ENCODE measurements around the gene CD82. TPM values are rescaled to one million over a fixed set of nuclear protein-coding genes. Genes with fewer than 3 reads are reported as not detected.

Gene CD82
- polyA plus RNA-seq, 1 donor (not counting 4 experiments of a cell fraction or from before 2014, with no cell fraction given), result 118 TPM

DNA sequence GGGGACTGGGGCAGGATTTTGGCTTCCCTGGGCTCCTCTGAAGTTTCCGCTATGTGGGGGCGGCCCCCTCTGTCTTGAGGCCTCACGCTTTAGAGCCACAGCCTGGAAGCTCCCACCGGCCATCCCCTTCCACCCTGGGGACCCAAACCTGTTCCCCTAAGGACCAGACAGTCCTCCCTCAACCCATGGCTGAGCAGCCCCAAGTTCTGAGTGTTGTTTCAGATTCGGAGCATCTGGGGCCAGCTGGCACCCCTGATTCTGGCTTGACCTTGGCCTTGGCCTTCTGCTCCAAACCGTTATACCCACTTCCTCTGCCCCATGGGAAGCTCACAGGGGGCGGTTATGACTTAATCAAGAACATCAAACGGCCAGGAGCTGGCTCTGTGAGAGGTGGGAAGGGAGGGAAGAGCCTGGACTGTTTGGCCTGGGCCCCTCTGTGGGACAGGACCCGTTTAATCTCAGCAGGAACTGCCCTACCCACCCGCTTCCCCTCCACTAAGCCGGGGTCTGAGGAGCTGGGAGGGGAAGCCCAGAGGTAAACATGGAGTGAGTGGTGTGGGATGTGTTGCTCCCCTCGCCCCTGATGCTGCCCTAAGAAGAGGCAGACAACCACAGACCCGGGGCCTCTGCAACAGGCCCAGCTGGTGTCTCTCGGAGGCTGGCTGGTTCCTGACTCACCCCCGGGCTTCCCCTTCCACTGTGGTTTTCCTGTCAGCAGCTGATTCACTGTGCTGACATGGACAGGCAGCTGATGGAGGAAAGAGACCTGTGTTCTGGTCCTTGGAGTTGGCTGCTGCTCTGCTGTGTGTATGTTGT, 3.4 kb downstream of the CD82 start:
- FAIRE-seq, result peak; percentile 95
- TF ChIP-seq, protein P1, sequence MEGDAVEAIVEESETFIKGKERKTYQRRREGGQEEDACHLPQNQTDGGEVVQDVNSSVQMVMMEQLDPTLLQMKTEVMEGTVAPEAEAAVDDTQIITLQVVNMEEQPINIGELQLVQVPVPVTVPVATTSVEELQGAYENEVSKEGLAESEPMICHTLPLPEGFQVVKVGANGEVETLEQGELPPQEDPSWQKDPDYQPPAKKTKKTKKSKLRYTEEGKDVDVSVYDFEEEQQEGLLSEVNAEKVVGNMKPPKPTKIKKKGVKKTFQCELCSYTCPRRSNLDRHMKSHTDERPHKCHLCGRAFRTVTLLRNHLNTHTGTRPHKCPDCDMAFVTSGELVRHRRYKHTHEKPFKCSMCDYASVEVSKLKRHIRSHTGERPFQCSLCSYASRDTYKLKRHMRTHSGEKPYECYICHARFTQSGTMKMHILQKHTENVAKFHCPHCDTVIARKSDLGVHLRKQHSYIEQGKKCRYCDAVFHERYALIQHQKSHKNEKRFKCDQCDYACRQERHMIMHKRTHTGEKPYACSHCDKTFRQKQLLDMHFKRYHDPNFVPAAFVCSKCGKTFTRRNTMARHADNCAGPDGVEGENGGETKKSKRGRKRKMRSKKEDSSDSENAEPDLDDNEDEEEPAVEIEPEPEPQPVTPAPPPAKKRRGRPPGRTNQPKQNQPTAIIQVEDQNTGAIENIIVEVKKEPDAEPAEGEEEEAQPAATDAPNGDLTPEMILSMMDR (optimal IDR thresholded peaks at IDR 0.05 in 1 of 3, IDR thresholded peaks at IDR 0.05 in 1 of 3, conservative IDR thresholded peaks at IDR 0.05 in 1 of 3; ENCODE audit: extremely low read depth in 1 of 3, insufficient read depth in 2 of 3, low read length in 3 of 3), result no peak
- TF ChIP-seq EZH2 (IDR thresholded peaks at IDR 0.05; ENCODE audit: low read length), result no peak
- peak overlapping the region; percentile 78 for H3K9ac ChIP-seq (ENCODE audit: control insufficient read depth, extremely low read depth, insufficient read depth, low read length)
- no peaks in the 10 kb centered on the region for H3K9me3 ChIP-seq (ENCODE audit: control insufficient read depth, low read depth, low read length)
- peaks cover 9 to 10% of the 10 kb centered on the region in 2 experiments for H3K36me3 ChIP-seq (ENCODE audit: control insufficient read depth in 2 of 2, extremely low read depth in 1 of 2, insufficient read depth in 2 of 2, low read length in 2 of 2)
- dilution Hi-C loops (cut with MboI; ENCODE audit: extremely low pct_ligation_motif_present, low sequenced_read_pairs), result no loop called here
- peaks cover 72% of the 10 kb centered on the region for H3K4me1 ChIP-seq (ENCODE audit: control insufficient read depth, extremely low read depth, insufficient read depth, low read length)
- H3K9me1 ChIP-seq (ENCODE audit: control insufficient read depth, extremely low read depth, insufficient read depth, low read length), result peaks cover 2% of the 10 kb centered on the region
- peak overlapping the region; percentile 88 for H3K27ac ChIP-seq (ENCODE audit: control insufficient read depth, insufficient read depth, low read length)
- no peak overlapping the region for H2AFZ ChIP-seq (ENCODE audit: control insufficient read depth, low read length)
- no peak for DNase-seq (ENCODE audit: low read depth, low spot score)
- no peaks in the 10 kb centered on the region for H4K20me1 ChIP-seq (ENCODE audit: control insufficient read depth, extremely low read depth, insufficient read depth, low read length)
- peaks cover 67% of the 10 kb centered on the region for H3K79me2 ChIP-seq (ENCODE audit: control insufficient read depth, insufficient read depth, low read length)
- H3K4me2 ChIP-seq (ENCODE audit: control insufficient read depth, extremely low read depth, insufficient read depth, low read depth, low read length), result peak overlapping the region; percentile 71
- no peaks in the 10 kb centered on the region for H3K27me3 ChIP-seq (ENCODE audit: control insufficient read depth, extremely low read depth, insufficient read depth, low read length)
- H3K4me3 ChIP-seq (ENCODE audit: control insufficient read depth in 2 of 3, extremely low read depth in 1 of 3, insufficient read depth in 2 of 3, low read depth in 1 of 3, low read length in 3 of 3), result peak overlapping the region in 2 of 3 experiments; percentile 27 to 34

DNA sequence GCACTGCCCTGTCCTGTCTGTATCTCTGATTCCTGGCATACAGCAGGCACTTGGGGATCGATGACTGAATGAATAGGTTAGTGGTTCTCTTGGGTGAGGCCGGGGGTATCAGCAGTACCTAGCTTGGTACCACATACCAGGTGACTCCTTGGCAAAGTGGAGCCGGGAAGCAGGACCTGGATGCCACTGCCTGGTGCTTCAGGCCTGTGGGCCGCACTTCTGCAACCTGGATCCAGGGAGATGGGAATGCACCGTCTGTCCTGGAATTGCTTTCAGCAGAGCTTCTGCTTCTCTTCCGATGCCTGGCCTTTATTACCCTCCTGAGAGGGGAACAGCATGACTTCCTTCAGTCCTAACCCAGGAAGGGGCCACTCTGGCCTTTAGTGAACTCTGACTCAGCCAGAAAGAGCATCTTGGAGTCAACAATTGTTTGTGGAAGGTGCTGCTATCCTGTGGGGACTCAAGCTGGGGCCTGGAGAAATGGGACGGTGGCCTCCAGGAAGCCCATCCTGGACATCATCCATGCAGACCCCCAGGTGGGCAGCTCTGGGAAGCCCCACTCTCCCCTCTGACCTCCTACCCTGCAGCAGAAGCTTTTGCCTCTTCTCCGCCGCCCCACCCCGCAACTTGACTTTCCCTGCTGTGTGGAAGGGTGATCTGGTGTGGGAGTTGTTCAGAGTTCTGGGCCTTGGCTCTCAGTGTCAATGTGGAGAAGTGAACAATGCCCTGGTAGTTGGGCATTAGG, 5.1 kb downstream of the CD82 start:
- Histone ChIP-seq H3K27me3 (ENCODE audit: control insufficient read depth, extremely low read depth, insufficient read depth, low read length) (no peaks in the 10 kb centered on the region), H3K4me3 (ENCODE audit: control insufficient read depth in 2 of 3, extremely low read depth in 1 of 3, insufficient read depth in 2 of 3, low read depth in 1 of 3, low read length in 3 of 3) (no peak overlapping the region), H3K9me1 (ENCODE audit: control insufficient read depth, extremely low read depth, insufficient read depth, low read length) (peaks cover 2% of the 10 kb centered on the region), H3K36me3 (ENCODE audit: control insufficient read depth in 2 of 2, extremely low read depth in 1 of 2, insufficient read depth in 2 of 2, low read length in 2 of 2) (peaks cover 9 to 10% of the 10 kb centered on the region in 2 experiments), H3K9me3 (ENCODE audit: control insufficient read depth, low read depth, low read length) (no peaks in the 10 kb centered on the region), H3K27ac (ENCODE audit: control insufficient read depth, insufficient read depth, low read length) (no peak overlapping the region), H3K4me2 (ENCODE audit: control insufficient read depth, extremely low read depth, insufficient read depth, low read depth, low read length) (no peak overlapping the region), H4K20me1 (ENCODE audit: control insufficient read depth, extremely low read depth, insufficient read depth, low read length) (no peaks in the 10 kb centered on the region), H3K9ac (ENCODE audit: control insufficient read depth, extremely low read depth, insufficient read depth, low read length) (no peak overlapping the region), H2AFZ (ENCODE audit: control insufficient read depth, low read length) (no peak overlapping the region), H3K4me1 (ENCODE audit: control insufficient read depth, extremely low read depth, insufficient read depth, low read length) (peaks cover 83% of the 10 kb centered on the region), H3K79me2 (ENCODE audit: control insufficient read depth, insufficient read depth, low read length) (peaks cover 69% of the 10 kb centered on the region)
- FAIRE-seq, result no peak
- no peak for TF ChIP-seq EZH2 (IDR thresholded peaks at IDR 0.05; ENCODE audit: low read length)
- TF ChIP-seq, protein P1 (optimal IDR thresholded peaks at IDR 0.05 in 1 of 3, IDR thresholded peaks at IDR 0.05 in 1 of 3, conservative IDR thresholded peaks at IDR 0.05 in 1 of 3; ENCODE audit: extremely low read depth in 1 of 3, insufficient read depth in 2 of 3, low read length in 3 of 3), result no peak
- dilution Hi-C loops (cut with MboI; ENCODE audit: extremely low pct_ligation_motif_present, low sequenced_read_pairs), result no loop called here
- no peak for DNase-seq (ENCODE audit: low read depth, low spot score)
